GM12878 (cell line): ENCODE data around the gene SLC7A10. TPM values are rescaled to one million over a fixed set of nuclear protein-coding genes. Genes with fewer than 3 reads are reported as not detected.

Source experiments
- ATAC-seq: fragments of 200-7000 bp; cut with Tn5 transposase; 3 replicates; pipeline ENCODE4 v1.9.1; 2020; ENCODE audit warnings: mild to moderate bottlenecking, moderate library complexity
- BruUV-seq: library from RNA; stranded (reverse); fragments of 400-500 nt; replicated peaks from 2 replicates; lab custom pipeline; 2021; lab: Mats Ljungman, UMichigan
- CTCF ChIA-PET: fragments of 300-600 bp; sonication (Branson Sonifier 250); formaldehyde crosslinking; extraction: SDS; loops from one replicate; lab custom pipeline; 2021; ENCODE audit warnings: inconsistent platforms; lab: Yijun Ruan, JAX
- POLR2A ChIA-PET: fragments of 350-600 bp; formaldehyde crosslinking; extraction: SDS; loops from one replicate; lab custom pipeline; 2021; ENCODE audit warnings: inconsistent platforms; lab: Charles Lee
- RAD21 ChIA-PET: fragments of 300-600 bp; sonication (Branson Sonifier 250); formaldehyde crosslinking; loops from one replicate; lab custom pipeline; 2023; ENCODE audit warnings: antibody characterized with exemption; ENCODE audit not compliant: unreplicated experiment; lab: Charles Lee
- SMC1A ChIA-PET: fragments of 300-600 bp; sonication (Branson Sonifier 250); formaldehyde crosslinking; loops from one replicate; lab custom pipeline; 2023; ENCODE audit not compliant: unreplicated experiment, uncharacterized antibody; lab: Charles Lee
- DNase-seq: peaks from one replicate; pipeline ENCODE4 v3.0.0-alpha.2; 2011; ENCODE audit warnings: low read depth, low spot score
- FAIRE-seq: peaks from 3 replicates; lab custom pipeline; 2011; peaks lifted over from hg19 to GRCh38; lab: Jason Lieb, UNC
- H2AFZ ChIP-seq: 2 replicates; pipeline ENCODE4 v1.6.0; 2011; ENCODE audit warnings: low read depth, low read length, control low read depth; ENCODE audit not compliant: control insufficient read depth
- H3K27ac ChIP-seq: 2 replicates; pipeline ENCODE4 v1.5.1; 2011; ENCODE audit warnings: control low read depth; ENCODE audit not compliant: control insufficient read depth, insufficient read depth
- H3K27me3 ChIP-seq, 2 experiments: replicated peaks in 1 of 2; 2 replicates each; pipeline versions ENCODE4 v1.6.0 to v1.6.1; 2011; ENCODE audit warnings: low read length in 1 of 2; ENCODE audit not compliant: control insufficient read depth in 2 of 2, insufficient read depth in 2 of 2
- H3K36me3 ChIP-seq, 2 experiments: 2 replicates each; pipeline ENCODE4 v1.5.1; 2011; ENCODE audit warnings: low read length in 1 of 2; ENCODE audit not compliant: control insufficient read depth in 2 of 2, insufficient read depth in 2 of 2
- H3K4me1 ChIP-seq: 2 replicates; pipeline ENCODE4 v1.6.1; 2011; ENCODE audit warnings: mild to moderate bottlenecking, low read length, moderate library complexity, mixed read lengths; ENCODE audit not compliant: control insufficient read depth, insufficient read depth
- H3K4me2 ChIP-seq: 2 replicates; pipeline ENCODE4 v1.6.0; 2011; ENCODE audit warnings: control low read depth; ENCODE audit not compliant: control insufficient read depth, insufficient read depth
- H3K4me3 ChIP-seq: fragments of 200-600 bp; sonication (generic); 2 replicates; pipeline ENCODE4 v1.5.1; 2016
- H3K79me2 ChIP-seq: 2 replicates; pipeline ENCODE4 v1.6.0; 2011; ENCODE audit warnings: low read length; ENCODE audit not compliant: control insufficient read depth, insufficient read depth
- H3K9ac ChIP-seq: 2 replicates; pipeline ENCODE4 v1.8.0; 2011; ENCODE audit warnings: low read length, control low read depth, mixed read lengths; ENCODE audit not compliant: control insufficient read depth, insufficient read depth
- H3K9me3 ChIP-seq: replicated peaks from 3 replicates; pipeline ENCODE4 v1.5.1; 2011; ENCODE audit warnings: mild to moderate bottlenecking, low read length; ENCODE audit not compliant: control insufficient read depth, insufficient read depth
- H4K20me1 ChIP-seq: 2 replicates; pipeline ENCODE4 v1.6.0; 2011; ENCODE audit not compliant: control insufficient read depth, insufficient read depth
- CHD4 ChIP-seq: fragments of 200-600 bp; sonication (generic); IDR thresholded peaks from 2 replicates; pipeline ENCODE4 v1.6.1; 2016; ENCODE audit warnings: mild to moderate bottlenecking
- ETV6 ChIP-seq, 2 experiments: fragments of 450-650 bp in 1 of 2; IDR thresholded peaks in 1 of 2; conservative IDR thresholded peaks in 1 of 2; 2 replicates each; pipeline ENCODE4 v1.6.1; 2014; ENCODE audit warnings: antibody characterized with exemption in 1 of 2, borderline replicate concordance in 1 of 2, low read depth in 1 of 2, mild to moderate bottlenecking in 1 of 2, moderate library complexity in 1 of 2
- HDAC6 ChIP-seq: fragments of 200-600 bp; sonication (generic); IDR thresholded peaks from one replicate; pipeline ENCODE4 v1.8.0; 2017; ENCODE audit warnings: antibody characterized with exemption; ENCODE audit not compliant: unreplicated experiment
- HDGF ChIP-seq: fragments of 450-650 bp; IDR thresholded peaks from 2 replicates; pipeline ENCODE4 v1.6.1; 2016; ENCODE audit warnings: antibody characterized with exemption
- IKZF2 ChIP-seq, 2 experiments: fragments of 450-650 bp; IDR thresholded peaks; 2 replicates each; pipeline ENCODE4 v1.6.1; 2017; ENCODE audit warnings: mild to moderate bottlenecking in 2 of 2, moderate library complexity in 2 of 2
- KLF5 ChIP-seq: fragments of 450-650 bp; IDR thresholded peaks from 2 replicates; pipeline ENCODE4 v1.6.1; 2014; ENCODE audit warnings: mild to moderate bottlenecking; ENCODE audit not compliant: partially characterized antibody
- NFIC ChIP-seq: IDR thresholded peaks from 2 replicates; pipeline ENCODE4 v1.6.1; 2012; ENCODE audit warnings: low read depth, mild to moderate bottlenecking, inconsistent platforms, low read length, moderate library complexity
- SKIL ChIP-seq: fragments of 450-650 bp; IDR thresholded peaks from 2 replicates; pipeline ENCODE4 v1.6.1; 2017; ENCODE audit warnings: mild to moderate bottlenecking, low read depth, inconsistent platforms; ENCODE audit not compliant: poor library complexity, severe bottlenecking
- STAT1 ChIP-seq: fragments of 450-650 bp; conservative IDR thresholded peaks from 2 replicates; pipeline ENCODE4 v1.6.1; 2014; ENCODE audit warnings: antibody characterized with exemption, mild to moderate bottlenecking
- YY1 ChIP-seq: IDR thresholded peaks from 2 replicates; pipeline ENCODE4 v1.6.1; 2011; ENCODE audit warnings: low read depth, mild to moderate bottlenecking, low read length
- ZNF24 ChIP-seq: fragments of 450-650 bp; IDR thresholded peaks from 2 replicates; pipeline ENCODE4 v1.6.1; 2017; ENCODE audit warnings: antibody characterized with exemption, mild to moderate bottlenecking
- ZSCAN29 ChIP-seq: fragments of 450-650 bp; IDR thresholded peaks from 2 replicates; pipeline ENCODE4 v1.6.1; 2017; ENCODE audit warnings: mild to moderate bottlenecking, moderate library complexity
- WGBS: methylation state at CpG from one replicate; pipeline ENCODE4 v1.1.6; 2016; ENCODE audit warnings: low lambda C conversion rate; ENCODE audit not compliant: insufficient replicate concordance, insufficient coverage; ENCODE audit errors: missing lambda C conversion rate; 5-methylcytosine and 5-hydroxymethylcytosine counted together
- in situ Hi-C: fragments of 300-500 bp; cut with MboI; formaldehyde crosslinking; loops from 9 replicates; pipeline ENCODE4 v1.14.3; 2018; ENCODE audit warnings: mixed read lengths
- intact Hi-C: fragments of 100-400 bp; cut with micrococcal nuclease; formaldehyde crosslinking; loops from one replicate; pipeline ENCODE4 v1.14.2; 2022; ENCODE audit not compliant: unreplicated experiment
- polyA plus RNA-seq, 11 experiments: library from polyadenylated mRNA; depleted of rRNA in 4 of 11; unstranded in 6 of 11; stranded (reverse) in 5 of 11; fragments of >200 nt; fragmentation: Nextera tagmentation in 4 of 11; fragmentation: Illumina TruSeq in 1 of 11; extraction: Ambion mirVana in 4 of 11; extraction: Trizol in 1 of 11; gene quantifications; 1 replicate in 1 of 11; 2 replicates in 10 of 11; pipeline versions ENCODE4 v1.2.1 to v1.2.3, GENCODE V29; 2011 to 2016; ENCODE audit warnings: inconsistent platforms in 2 of 11, missing spikeins in 2 of 11, low read depth in 1 of 11
- total RNA-seq, 4 experiments: library from RNA; depleted of rRNA in 3 of 4; stranded (reverse); fragments of >200 nt in 3 of 4; fragmentation: Illumina TruSeq in 1 of 4; extraction: Trizol in 1 of 4; gene quantifications; 2 replicates each; pipeline versions ENCODE4 v1.2.1 to v1.2.3, GENCODE V29; 2013 to 2021
- TF ChIP-seq, protein P1 (sequence below): fragments of 450-650 bp; IDR thresholded peaks from 2 replicates; pipeline ENCODE4 v1.6.1; 2016; ENCODE audit warnings: mild to moderate bottlenecking
- TF ChIP-seq, protein P2 (sequence below): fragments of 450-650 bp; conservative IDR thresholded peaks from 2 replicates; pipeline ENCODE4 v1.6.1; 2017; ENCODE audit warnings: mild to moderate bottlenecking, moderate library complexity

Gene SLC7A10
- total and polyA plus RNA-seq, 10 of the 15 experiments (the other 5 are each of a cell fraction or from before 2014, with no cell fraction given): not detected

DNA sequence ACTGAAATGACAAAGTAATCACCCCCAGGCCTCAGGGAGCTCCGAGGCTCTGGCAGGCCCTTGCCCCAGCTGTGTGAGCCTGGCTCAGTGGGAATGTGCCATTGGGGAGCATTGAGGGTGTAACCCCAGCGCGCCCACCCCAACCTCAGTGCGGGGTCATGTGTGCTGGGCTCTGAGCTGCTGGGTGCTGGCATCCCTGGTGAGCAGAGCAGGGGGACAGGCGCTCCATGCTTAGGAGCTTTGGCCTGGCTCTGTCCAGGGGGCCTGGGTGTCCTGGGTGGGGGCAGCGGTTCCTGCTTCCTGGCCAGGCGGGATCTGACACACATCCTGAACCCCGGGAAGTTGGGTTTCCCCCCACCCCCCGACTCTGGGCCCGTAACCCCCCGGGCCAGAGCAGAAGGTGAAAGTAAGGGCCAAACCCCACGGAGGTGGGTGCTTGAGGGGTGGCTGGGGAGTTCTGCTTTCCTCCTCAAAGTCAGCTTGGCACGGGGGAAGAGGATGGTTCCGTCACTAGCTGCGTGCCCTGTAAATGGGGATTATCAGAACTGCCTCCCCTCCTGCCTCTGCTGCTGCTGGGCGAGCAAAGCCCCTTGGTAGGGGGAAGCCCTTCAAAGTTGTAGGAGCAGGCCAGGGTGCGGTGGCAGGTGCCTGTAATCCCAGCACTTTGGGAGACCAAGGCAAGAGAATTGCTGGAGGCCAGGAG is 29.9 kb downstream of the SLC7A10 start (continued):
- TF ChIP-seq, protein P1, sequence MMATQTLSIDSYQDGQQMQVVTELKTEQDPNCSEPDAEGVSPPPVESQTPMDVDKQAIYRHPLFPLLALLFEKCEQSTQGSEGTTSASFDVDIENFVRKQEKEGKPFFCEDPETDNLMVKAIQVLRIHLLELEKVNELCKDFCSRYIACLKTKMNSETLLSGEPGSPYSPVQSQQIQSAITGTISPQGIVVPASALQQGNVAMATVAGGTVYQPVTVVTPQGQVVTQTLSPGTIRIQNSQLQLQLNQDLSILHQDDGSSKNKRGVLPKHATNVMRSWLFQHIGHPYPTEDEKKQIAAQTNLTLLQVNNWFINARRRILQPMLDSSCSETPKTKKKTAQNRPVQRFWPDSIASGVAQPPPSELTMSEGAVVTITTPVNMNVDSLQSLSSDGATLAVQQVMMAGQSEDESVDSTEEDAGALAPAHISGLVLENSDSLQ: no peak
- TF ChIP-seq ETV6 (conservative IDR thresholded peaks at IDR 0.05 in 1 of 2, IDR thresholded peaks at IDR 0.05 in 1 of 2; ENCODE audit: borderline replicate concordance in 1 of 2, low read depth in 1 of 2): no peak
- no peak for TF ChIP-seq NFIC
- no peak for TF ChIP-seq CHD4
- TF ChIP-seq IKZF2 (IDR thresholded peaks at IDR 0.05): no peak
- no peak for TF ChIP-seq HDGF
- no peak for TF ChIP-seq KLF5

- Histone ChIP-seq H3K4me2 (no peak overlapping the region), H3K4me3 (no peak overlapping the region), H3K79me2 (no peaks in the 10 kb centered on the region), H3K4me1 (peaks cover 5% of the 10 kb centered on the region), H2AFZ (no peak overlapping the region)
- POLR2A ChIA-PET: no interaction called here
- ATAC-seq (no peak), DNase-seq (no peak)
- SMC1A ChIA-PET: no interaction called here
- no TSS peak for BruUV-seq
- TF ChIP-seq, protein P2, sequence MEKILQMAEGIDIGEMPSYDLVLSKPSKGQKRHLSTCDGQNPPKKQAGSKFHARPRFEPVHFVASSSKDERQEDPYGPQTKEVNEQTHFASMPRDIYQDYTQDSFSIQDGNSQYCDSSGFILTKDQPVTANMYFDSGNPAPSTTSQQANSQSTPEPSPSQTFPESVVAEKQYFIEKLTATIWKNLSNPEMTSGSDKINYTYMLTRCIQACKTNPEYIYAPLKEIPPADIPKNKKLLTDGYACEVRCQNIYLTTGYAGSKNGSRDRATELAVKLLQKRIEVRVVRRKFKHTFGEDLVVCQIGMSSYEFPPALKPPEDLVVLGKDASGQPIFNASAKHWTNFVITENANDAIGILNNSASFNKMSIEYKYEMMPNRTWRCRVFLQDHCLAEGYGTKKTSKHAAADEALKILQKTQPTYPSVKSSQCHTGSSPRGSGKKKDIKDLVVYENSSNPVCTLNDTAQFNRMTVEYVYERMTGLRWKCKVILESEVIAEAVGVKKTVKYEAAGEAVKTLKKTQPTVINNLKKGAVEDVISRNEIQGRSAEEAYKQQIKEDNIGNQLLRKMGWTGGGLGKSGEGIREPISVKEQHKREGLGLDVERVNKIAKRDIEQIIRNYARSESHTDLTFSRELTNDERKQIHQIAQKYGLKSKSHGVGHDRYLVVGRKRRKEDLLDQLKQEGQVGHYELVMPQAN: no peak
- TF ChIP-seq HDAC6 (peak; percentile 57), SKIL (no peak), ZSCAN29 (no peak), STAT1 (no peak), YY1 (no peak), ZNF24 (no peak)
- TF ChIP-seq, all 136 proteins: peak for 1
- Histone ChIP-seq H4K20me1 (no peaks in the 10 kb centered on the region), H3K27me3 (peaks cover 0 to 5% of the 10 kb centered on the region in 2 experiments; a peak in 3 of 4 replicates), H3K27ac (no peak overlapping the region), H3K9me3 (no peaks in the 10 kb centered on the region), H3K36me3 (no peaks in the 10 kb centered on the region), H3K9ac (no peak overlapping the region)
- 28% methylated on average over 15 of the region's 49 CpGs for WGBS
- CTCF ChIA-PET: interaction anchor here (1.0 to 3.2 kb wide), 2 partner anchors 12 to 18 kb away, joined by 3 to 14 read pairs; no protein-coding TSS in a partner anchor
- RAD21 ChIA-PET: no interaction called here
- in situ Hi-C loops (no loop called here), intact Hi-C loops (no loop called here)
- FAIRE-seq: no peak
These were observed 30.6 kb downstream of the SLC7A10 start for GRCh38 chr19:33194886-33195644.
